ENCODE data around the gene TBX20. TPM values are rescaled to one million over a fixed set of nuclear protein-coding genes. Genes with fewer than 3 reads are reported as not detected.

The TBX20 gene
- total and polyA plus RNA-seq, 2 experiments from 2014 or later: 0.69 TPM; not detected in 1

DNA sequence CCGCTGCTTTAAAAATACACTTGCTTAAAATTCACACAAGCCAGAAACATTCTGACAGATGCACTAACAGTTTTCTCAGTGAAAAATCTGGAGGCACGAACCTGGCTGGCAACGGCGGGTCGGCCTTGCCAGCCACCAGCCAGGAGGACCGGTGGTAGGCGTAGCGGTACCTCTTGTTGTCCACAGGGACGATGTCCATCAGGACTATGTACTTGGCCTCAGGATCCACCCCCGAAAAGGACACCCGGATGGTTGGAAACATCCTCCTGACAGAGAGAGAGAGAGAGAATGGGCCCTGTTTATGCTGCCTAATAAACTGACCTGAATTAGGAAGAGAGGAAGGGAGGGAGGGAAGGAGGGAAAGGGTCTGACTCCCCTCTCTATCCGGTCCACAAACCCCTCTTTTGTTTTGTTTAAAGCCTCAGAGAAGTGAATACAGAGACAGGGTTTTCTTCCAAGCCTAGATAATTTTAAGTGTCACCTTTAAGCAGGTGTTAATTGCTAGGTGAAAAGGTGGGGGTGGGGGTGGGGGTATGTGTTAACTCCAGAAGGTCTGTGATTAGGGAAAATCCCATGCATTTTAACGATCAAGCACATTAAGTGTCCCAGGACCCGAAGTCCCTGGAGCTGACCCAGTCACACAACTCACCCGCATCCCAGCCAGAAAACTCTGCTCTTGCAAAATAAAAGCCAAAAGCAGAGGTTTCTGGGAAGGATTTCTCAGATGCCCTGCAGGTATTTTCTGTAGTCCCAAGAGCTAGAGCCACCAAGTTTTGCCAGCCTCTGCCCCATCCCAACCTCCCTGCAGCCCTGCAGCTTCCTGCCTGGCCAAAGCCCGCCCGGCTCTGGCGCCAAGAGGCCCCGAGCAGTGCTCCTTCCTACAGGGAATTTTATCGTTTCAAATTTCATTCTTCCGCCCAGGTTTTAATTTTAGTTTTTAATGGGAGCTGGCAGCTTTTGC is 5.0 kb downstream of the TBX20 start:
- Histone ChIP-seq H3K4me3 (peak overlapping the region; percentile 57), H3K4me1 (ENCODE audit: insufficient read depth) (peaks cover 47% of the 10 kb centered on the region), H3F3A (replicated peaks; ENCODE audit: low read depth) (0 out of 2 replicates have a peak, but pooled peaks cover 3% of the 10 kb centered on the region), H3K27me3 (ENCODE audit: insufficient read depth) (peaks cover 91% of the 10 kb centered on the region), H2AFZ (peak overlapping the region; percentile 79), H3K4me2 (peak overlapping the region; percentile 83), H3K36me3 (ENCODE audit: insufficient read depth) (no peaks in the 10 kb centered on the region), H3K27ac (ENCODE audit: low read depth) (no peak overlapping the region), H3K9me2 (ENCODE audit: insufficient read depth) (no peaks in the 10 kb centered on the region), H4K20me1 (replicated peaks; ENCODE audit: insufficient read depth) (no peaks in the 10 kb centered on the region; the same call in 1 of the 2 replicates), H3K79me2 (replicated peaks; ENCODE audit: insufficient read depth) (no peaks in the 10 kb centered on the region)
- peak; percentile 58 for ATAC-seq
- Mint-ChIP-seq H3K27me3 (ENCODE audit: insufficient read depth, low read depth, poor library complexity) (peaks cover 65% of the 10 kb centered on the region), H3K36me3 (ENCODE audit: low read depth) (no peaks in the 10 kb centered on the region), H3K4me3 (peak overlapping the region; percentile 81), H3K4me1 (peaks cover 28% of the 10 kb centered on the region), H3K27ac (no peak overlapping the region), H3K9me3 (no peaks in the 10 kb centered on the region; the same call in 2 of the 3 replicates)
- peak; percentile 63 for DNase-seq (ENCODE audit: low spot score)
- TF ChIP-seq, protein P1, sequence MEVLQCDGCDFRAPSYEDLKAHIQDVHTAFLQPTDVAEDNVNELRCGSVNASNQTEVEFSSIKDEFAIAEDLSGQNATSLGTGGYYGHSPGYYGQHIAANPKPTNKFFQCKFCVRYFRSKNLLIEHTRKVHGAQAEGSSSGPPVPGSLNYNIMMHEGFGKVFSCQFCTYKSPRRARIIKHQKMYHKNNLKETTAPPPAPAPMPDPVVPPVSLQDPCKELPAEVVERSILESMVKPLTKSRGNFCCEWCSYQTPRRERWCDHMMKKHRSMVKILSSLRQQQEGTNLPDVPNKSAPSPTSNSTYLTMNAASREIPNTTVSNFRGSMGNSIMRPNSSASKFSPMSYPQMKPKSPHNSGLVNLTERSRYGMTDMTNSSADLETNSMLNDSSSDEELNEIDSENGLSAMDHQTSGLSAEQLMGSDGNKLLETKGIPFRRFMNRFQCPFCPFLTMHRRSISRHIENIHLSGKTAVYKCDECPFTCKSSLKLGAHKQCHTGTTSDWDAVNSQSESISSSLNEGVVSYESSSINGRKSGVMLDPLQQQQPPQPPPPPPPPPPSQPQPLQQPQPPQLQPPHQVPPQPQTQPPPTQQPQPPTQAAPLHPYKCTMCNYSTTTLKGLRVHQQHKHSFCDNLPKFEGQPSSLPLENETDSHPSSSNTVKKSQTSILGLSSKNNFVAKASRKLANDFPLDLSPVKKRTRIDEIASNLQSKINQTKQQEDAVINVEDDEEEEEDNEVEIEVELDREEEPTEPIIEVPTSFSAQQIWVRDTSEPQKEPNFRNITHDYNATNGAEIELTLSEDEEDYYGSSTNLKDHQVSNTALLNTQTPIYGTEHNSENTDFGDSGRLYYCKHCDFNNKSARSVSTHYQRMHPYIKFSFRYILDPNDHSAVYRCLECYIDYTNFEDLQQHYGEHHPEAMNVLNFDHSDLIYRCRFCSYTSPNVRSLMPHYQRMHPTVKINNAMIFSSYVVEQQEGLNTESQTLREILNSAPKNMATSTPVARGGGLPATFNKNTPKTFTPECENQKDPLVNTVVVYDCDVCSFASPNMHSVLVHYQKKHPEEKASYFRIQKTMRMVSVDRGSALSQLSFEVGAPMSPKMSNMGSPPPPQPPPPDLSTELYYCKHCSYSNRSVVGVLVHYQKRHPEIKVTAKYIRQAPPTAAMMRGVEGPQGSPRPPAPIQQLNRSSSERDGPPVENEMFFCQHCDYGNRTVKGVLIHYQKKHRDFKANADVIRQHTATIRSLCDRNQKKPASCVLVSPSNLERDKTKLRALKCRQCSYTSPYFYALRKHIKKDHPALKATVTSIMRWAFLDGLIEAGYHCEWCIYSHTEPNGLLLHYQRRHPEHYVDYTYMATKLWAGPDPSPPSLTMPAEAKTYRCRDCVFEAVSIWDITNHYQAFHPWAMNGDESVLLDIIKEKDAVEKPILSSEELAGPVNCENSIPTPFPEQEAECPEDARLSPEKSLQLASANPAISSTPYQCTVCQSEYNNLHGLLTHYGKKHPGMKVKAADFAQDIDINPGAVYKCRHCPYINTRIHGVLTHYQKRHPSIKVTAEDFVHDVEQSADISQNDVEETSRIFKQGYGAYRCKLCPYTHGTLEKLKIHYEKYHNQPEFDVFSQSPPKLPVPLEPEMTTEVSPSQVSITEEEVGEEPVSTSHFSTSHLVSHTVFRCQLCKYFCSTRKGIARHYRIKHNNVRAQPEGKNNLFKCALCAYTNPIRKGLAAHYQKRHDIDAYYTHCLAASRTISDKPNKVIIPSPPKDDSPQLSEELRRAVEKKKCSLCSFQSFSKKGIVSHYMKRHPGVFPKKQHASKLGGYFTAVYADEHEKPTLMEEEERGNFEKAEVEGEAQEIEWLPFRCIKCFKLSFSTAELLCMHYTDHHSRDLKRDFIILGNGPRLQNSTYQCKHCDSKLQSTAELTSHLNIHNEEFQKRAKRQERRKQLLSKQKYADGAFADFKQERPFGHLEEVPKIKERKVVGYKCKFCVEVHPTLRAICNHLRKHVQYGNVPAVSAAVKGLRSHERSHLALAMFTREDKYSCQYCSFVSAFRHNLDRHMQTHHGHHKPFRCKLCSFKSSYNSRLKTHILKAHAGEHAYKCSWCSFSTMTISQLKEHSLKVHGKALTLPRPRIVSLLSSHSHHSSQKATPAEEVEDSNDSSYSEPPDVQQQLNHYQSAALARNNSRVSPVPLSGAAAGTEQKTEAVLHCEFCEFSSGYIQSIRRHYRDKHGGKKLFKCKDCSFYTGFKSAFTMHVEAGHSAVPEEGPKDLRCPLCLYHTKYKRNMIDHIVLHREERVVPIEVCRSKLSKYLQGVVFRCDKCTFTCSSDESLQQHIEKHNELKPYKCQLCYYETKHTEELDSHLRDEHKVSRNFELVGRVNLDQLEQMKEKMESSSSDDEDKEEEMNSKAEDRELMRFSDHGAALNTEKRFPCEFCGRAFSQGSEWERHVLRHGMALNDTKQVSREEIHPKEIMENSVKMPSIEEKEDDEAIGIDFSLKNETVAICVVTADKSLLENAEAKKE (CRISPR knock-in tag; IDR thresholded peaks at IDR 0.05): no peak
- TF ChIP-seq EZH2 (IDR thresholded peaks at IDR 0.05; ENCODE audit: low read depth, unreplicated experiment) (peak; percentile 48), JUNB (IDR thresholded peaks at IDR 0.05; ENCODE audit: unreplicated experiment) (no peak), EZH2phosphoT487 (IDR thresholded peaks at IDR 0.05; ENCODE audit: unreplicated experiment) (no peak)

Data from GM23338 (cell line).